Measurements from ENCODE around the gene UNC5C.

UNC5C gene

GRCh38 chr4:95256108-95256835 lies 292.5 kb downstream of the UNC5C start:
- no peak for DNase-seq

GRCh38 chr4:95255396-95256107 lies 293.2 kb downstream of the UNC5C start:
- DNase-seq = no peak

- DNase-seq = no peak
These were observed 297.2 kb downstream of the UNC5C start for GRCh38 chr4:95251568-95251967.

- DNase-seq = no peak
These were observed 298.1 kb downstream of the UNC5C start for GRCh38 chr4:95250544-95251137.

GRCh38 chr4:95249426-95250021 lies 299.2 kb downstream of the UNC5C start:
- DNase-seq = no peak

- no peak for DNase-seq
These were observed 299.9 kb downstream of the UNC5C start for GRCh38 chr4:95248720-95249425.

- no peak for DNase-seq
These were observed 304.9 kb downstream of the UNC5C start for GRCh38 chr4:95243892-95244291.

GRCh38 chr4:95238554-95238953 lies 310.2 kb downstream of the UNC5C start:
- DNase-seq = no peak

- DNase-seq = no peak
These were observed 316.2 kb downstream of the UNC5C start for GRCh38 chr4:95232358-95233156.

GRCh38 chr4:95231681-95232080 lies 317.1 kb downstream of the UNC5C start:
- DNase-seq = no peak

- DNase-seq = no peak
These were observed 322.9 kb downstream of the UNC5C start for GRCh38 chr4:95225849-95226248.

GRCh38 chr4:95224402-95224801 lies 324.4 kb downstream of the UNC5C start:
- DNase-seq = no peak

- DNase-seq = no peak
These were observed 328.3 kb downstream of the UNC5C start for GRCh38 chr4:95220205-95221175.

GRCh38 chr4:95219109-95219508 lies 329.7 kb downstream of the UNC5C start:
- DNase-seq = no peak

- DNase-seq = no peak
These were observed 331.6 kb downstream of the UNC5C start for GRCh38 chr4:95217197-95217596.

GRCh38 chr4:95216636-95217035 lies 332.1 kb downstream of the UNC5C start:
- DNase-seq = no peak

- no peak for DNase-seq
These were observed 332.7 kb downstream of the UNC5C start for GRCh38 chr4:95215991-95216605.

- no peak for DNase-seq
These were observed 333.7 kb downstream of the UNC5C start for GRCh38 chr4:95215043-95215442.

GRCh38 chr4:95214408-95214807 lies 334.4 kb downstream of the UNC5C start:
- DNase-seq = no peak

- no peak for DNase-seq
These were observed 335.4 kb downstream of the UNC5C start for GRCh38 chr4:95213366-95213765.

- DNase-seq = no peak
These were observed 336.1 kb downstream of the UNC5C start for GRCh38 chr4:95212692-95213091.
